HG03280 (cell line): ENCODE measurements around the gene C9orf153.
A peak's percentile ranks its signal among the peaks of the same experiment; 100 is the strongest.

ENCODE experiments used
- ATAC-seq: cut with Tn5 transposase; IDR thresholded peaks from one replicate; pipeline ENCODE4 v1.9.1; 2021; ENCODE audit warnings: mild to moderate bottlenecking, moderate library complexity; ENCODE audit not compliant: unreplicated experiment

C9orf153 gene

DNA sequence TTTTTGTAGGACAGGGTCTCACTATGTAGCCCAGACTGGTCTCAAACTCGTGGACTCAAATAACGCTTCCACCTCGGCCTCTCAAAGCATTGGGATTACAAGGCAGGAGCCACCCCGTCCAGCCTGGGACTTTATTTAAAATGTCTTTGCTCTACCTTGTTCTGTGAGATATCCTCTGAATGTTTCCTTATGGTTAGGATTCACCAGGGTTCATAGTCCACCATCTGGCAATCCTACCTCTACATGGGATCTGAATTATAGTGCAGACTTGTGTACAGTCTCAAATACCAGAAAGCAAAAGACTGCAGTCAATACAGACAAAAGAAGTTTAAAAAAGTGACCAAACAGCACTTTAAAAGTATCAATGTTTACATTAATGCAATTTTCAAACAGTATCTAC is 12.8 kb upstream of the C9orf153 start:
- no peak for ATAC-seq

DNA sequence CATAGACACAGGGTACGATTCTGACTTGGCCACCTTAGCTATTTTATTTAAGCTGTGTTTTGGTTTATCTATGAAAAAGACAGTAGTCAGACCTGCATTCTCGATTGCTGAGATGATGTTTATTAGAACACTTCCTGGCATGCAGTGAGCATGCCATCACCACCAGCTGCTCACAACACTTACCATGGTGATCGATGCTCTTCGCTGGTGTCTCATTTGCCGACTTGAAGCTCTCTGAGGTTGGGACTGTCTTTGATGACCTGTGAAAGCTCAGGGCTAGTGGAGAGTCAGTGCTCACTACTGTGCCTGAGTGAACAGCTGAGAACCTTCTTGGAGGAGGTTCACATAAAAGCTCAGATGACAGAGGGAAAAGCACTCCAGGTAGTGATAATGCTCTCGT is 4.4 kb upstream of the C9orf153 start:
- no peak for ATAC-seq

DNA sequence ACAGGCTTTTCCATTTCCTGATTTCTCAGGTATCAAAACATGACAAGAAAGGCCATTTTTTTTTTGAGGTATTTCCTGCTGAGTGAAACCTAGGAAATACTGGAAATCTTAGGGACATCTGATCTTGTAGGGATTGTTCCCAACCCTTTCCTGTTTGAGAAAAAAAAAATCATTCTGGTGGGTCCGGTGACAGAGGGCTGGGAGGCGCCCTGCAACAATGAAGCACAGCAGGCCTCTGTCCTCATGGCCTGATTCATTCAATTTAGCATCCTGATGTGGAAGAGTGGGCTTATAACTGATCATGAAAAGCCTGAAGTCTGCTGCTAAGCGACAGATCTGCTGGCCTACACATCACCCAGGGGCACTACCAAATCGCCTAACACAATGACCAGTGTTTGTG is 3.0 kb upstream of the C9orf153 start:
- ATAC-seq: no peak

DNA sequence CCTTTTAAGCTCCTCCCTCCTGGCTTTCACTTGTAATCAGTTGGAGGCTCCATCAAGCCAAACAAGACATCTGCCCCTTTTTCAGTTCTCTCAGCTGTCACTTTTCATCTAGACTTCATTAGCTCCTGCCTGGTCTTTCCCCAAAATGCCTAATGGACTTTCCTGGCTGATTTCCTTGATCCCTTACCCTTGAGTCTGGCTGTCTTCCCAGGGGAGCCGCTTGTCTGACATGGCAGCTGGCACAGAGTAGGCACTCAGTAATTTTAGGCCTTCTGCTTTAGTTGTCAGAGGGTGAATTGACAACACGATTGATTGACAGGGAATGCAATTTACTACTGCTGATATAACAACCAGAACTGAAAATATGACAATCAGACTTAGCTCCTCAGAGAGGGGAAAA is 2.1 kb downstream of the C9orf153 start:
- ATAC-seq: no peak

DNA sequence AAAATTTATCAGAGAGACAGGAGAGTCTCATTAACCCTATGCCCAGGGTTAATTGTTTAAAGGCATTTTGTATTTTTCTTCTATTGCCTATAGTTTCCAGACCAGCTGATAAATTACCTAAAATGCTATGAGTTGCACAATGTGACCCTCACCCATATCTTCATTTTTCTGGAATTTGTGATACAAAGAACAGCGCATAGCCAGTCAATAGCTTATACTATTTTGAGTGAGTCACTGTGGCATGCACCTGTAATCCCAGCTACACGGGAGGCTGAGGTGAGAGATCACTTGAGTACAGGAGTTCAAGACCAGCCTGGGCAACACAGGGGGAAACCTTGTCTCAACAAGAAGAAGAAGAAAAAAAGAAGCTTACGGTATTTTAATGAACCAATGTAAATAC is 2.8 kb downstream of the C9orf153 start:
- ATAC-seq: no peak

DNA sequence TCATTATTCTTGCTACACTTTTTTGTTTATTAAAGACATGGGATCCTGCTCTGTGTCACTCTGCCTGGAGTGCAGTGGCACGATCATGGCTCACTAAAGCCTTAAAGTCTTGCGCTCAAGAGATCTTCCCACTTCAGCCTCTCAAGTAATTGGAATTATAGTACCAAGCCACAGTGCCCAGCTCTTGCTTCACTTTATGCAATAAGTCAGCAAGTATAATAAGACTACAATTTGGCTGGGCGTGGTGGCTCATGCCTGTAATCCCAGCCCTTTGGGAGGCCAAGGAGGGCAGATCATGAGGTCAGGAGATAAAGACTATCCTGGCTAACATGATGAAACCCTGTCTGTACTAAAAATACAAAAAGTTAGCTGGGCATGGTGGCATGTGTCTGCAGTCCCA is 5.9 kb downstream of the C9orf153 start:
- ATAC-seq: no peak

DNA sequence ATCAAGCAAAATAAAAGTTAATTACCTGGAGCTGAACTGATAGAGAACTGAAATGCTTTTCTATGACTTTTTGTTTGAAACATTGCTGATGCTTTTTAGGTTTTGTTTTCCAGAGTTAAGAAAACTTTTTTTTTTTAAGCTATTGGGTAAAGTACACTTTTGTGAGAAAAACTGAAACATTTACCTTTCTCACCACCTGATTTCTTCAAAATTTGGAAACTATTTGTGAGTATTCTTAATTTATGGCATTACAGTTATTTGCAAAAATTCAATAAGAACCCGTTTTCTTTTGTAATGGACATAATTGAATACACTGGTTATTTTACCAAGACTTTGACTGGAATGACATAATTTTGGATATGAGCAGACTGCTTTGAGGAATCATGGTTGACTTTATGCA is 6.6 kb downstream of the C9orf153 start:
- no peak for ATAC-seq

DNA sequence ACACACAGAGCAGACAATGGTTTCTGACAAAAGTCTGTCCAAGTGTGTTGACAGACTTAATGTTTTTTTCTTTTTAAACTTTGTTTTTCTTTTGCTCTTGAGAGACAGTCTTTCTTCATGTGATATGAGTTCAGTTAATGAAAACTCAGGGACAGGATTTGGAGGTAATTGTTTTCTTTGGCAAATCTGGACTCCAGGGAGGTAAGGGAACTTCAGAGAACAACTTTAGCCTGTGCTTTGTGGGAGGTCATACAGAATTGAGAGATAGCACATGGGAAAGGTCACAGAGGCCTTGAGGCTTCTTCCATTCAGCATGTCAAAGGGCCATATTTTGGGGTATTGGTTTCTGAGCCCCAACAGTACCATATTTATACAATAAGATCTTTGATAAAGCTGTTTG is 9.3 kb downstream of the C9orf153 start:
- ATAC-seq: no peak

DNA sequence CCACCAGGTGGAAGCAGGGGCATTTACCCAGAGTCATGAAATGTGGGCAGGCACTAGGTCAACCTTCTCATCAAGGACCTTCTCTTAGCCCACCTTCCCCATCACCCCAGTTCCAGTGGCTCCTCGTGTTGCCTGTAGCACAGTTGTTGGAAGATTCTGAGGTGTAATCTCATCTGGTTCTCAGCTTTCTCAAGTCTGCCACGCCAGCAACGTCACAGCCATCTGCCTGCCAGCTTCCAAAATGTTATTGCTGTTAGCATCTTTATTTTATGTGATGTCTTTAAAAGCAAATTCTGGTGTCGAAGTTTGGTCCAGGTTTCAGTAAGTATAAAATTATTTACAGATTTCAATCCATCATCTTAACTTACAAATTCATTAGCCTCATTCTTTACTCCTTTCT is 10.7 kb downstream of the C9orf153 start:
- no peak for ATAC-seq

DNA sequence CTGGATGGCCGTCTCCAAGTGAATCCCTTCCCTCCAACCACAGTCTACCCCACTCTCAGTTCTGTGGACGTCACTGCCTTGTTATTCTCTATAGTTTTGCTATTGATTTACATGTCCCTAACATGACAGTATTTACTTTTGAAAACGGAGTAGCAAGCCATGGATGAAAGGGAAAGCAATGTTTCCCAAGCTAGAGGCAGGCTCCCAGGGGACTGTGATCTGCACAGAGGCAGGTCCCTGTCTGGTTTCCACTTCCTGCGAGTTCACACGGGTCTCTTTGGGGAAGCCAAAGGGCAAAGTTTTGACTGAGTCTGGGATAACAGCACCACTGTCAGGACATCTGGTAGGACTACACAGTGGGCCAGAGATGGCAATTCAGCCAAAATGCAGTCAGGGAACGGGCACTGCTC is 12.7 kb downstream of the C9orf153 start:
- ATAC-seq: peak; percentile 77

DNA sequence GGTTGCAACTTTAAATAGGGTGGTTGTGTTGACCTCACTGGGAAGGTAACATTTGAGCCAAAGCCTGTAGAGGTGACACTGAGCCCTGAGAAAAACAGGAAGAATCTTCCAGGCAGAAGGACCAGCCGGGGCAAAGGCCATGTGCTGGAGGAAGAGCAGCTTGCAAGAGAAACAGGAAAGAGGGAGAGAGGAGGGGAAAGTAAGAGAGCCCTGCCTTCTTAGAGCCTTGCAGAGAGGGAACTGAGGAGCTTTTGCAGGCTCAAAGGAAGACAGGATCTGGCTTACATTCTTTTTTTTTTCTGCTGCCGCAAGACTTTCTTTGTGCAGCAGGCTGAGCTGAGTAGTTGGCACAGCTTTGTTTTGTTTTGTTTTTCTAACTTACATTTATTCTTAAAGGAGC is 17.4 kb downstream of the C9orf153 start:
- ATAC-seq: no peak

DNA sequence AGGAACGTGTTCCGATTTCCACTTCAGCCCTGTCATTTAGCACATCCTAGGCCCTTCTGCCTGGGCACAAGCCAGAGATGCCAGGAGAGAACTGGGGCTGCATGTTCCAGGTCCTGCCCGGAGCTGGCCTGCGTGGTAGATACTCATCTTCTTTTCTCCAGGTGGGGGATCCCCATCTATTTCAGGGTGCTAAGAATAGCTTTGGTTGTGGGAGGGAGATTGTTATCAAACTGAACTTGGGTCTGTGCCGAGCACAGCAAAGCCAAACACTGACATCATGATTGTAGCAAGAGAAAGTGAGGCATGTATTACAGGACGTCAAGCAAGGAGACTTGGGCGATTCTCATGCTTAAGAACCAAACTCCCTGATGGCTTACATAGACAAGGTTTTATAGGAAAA is 18.2 kb downstream of the C9orf153 start:
- no peak for ATAC-seq

DNA sequence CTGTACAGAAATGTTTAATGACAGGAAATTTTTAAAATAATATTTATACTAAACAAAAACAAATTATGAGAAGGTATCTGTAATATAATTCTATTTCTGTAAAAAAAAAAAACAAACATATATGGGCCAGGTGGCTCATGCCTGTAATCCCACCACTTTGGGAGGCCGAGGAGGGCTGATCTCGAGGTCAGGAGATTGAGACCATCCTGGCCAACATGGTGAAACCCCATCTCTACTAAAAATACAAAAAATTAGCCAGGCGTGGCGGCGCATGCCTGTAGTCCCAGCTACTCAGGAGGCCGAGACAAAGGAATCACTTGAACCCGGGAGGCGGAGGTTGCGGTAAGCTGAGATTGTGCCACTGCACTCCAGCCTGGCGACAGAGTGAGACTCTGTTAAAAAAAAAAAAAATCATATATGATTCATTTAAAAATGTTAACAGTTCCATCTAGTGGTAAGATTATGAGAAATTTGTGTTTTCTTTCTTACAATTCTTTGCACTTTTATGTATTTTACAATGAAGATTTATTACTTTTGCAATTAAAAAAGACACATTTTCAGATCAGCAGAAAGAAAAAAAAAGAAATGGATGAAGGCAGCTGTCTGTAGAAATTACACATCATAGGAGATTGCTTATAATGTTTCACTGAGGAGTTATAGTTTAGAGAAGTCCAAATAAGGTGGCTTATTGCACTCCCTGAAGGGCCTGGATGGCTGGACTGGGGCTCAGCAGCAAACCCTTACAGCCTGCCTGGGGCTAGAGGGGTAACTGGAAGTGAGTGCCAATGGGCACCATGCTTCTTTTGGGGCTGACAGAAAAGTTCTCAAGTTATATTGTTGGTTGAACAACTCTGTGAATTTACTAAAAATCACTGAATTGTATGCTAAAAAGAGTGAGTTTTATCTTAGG is 20.3 kb downstream of the C9orf153 start:
- ATAC-seq: no peak

DNA sequence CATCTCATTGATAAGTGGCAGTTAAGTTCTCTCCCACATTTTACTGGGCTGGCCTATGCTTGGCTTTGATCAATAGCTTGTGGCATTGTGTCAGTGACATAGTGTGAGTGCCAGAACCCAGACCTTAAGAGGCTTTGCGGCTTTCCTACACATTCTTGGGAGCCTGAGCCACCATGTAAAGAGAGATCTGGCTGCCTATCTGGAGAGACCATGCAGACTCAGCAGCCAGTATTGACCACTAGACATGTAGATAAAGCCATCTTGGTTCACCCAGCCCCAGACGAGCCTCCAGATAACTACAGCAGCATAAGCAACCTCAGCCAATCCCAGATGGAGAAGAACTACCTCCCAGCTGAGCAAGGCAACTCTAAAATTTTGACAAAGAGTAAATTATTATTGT is 28.6 kb downstream of the C9orf153 start:
- ATAC-seq: no peak

DNA sequence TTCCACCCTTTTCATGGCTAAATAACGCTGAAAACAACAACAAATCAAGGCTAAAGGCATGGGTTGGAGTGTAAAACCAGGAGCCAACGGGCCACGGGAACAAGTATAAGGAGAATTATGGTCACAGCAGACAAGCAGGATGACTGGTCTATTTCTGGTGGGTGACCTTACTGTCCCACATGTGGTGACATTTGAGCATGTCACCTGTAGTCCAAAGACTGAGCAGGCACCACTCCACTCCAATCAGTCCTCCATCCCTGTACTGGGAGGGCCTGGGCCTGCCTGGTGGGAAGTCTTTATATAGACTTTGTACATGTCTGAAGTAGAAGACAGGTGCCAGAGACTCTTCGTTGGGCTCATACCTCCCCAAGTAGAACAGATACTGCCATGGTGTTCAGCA is 36.8 kb downstream of the C9orf153 start:
- no peak for ATAC-seq

DNA sequence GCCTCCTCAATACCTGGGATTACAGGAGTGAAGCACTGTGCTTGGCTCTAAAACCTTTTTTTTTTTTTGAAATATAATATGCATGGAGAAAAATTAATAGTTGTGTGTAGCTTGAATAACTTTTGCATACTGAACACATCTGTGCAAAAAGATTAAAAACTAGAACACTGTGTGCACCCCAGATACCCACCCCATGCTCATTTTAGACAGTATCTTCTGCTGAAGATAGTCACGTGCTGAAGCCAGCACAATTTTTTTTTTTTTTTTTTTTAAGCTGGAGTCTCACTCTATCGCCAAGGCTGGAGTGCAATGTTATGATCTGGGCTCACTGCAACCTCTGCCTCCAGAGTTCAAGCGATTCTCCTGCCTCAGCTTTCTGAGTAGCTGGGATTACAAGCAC is 39.9 kb downstream of the C9orf153 start:
- no peak for ATAC-seq

DNA sequence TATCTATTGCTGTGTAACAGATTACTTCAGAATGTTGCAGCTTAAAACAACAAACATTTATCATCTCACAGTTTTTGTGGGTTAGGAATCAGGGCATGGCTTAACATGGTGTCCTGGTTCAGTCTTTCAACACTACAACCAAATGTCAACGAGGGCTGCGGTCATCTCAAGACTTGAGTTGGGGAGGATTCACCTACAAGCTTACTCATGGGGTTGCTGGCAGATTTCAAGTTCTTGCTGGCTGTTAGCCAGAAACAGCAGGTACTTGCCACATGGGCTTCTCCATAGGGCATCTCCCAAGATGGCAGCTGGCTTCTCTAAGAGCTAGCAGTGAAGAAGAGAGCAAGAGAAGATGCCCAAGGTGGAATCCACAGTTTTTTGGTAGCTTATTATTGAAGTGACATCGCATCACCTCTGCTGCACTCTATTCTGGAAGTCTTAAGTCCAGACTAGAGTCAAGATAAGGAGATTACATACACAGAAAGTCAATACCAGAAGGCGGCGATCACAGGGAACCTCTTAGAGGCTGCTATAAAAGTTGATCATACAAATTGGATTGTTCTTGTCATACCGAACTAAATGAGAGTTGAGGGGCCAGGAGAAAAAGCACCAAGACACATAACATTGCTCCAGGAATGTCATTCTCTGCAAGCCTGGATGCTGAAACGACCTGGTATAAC is 42.2 kb downstream of the C9orf153 start:
- no peak for ATAC-seq

DNA sequence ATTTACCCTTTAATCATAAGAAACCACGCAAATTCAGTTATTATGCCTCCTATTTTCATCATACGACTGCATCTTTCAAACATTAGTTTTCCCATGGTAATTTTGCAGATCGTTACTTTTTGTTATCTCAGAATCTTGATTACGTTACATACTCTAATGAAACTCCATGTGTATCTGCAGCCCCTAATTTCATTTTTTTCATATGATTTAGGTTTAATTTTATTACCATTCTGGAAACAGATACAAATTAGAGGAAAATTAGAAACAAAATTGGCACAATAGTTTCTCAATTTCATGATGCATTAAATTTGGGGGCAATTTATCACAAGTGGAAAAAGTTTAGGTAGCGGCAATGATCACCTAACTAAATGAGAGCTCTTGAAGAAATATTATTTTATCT is 52.3 kb downstream of the C9orf153 start:
- no peak for ATAC-seq

DNA sequence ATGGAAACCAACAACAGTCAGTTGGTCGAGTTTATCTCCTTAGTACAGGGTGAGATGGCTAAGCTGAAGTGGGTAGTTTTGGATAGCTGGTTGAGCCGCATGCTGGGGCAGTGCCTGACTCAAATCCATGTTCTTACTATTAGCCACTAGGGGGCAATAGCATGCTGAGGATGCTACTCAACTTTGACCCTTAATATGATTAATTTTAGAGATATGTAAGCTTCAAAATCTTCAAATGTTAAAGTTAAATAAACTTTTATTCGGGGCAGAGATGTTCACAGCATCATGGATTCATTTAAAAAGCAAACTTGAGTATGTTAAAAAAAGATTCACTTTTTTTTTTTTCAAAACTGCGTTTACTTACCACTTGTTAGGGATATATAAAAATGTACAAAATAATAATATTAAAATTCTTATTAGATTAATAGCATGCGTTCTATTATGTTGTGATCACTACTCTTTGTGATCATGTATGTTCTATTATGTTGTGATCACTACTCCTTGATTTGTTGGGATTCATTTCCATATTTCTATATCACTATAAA is 57.0 kb downstream of the C9orf153 start:
- ATAC-seq: no peak

DNA sequence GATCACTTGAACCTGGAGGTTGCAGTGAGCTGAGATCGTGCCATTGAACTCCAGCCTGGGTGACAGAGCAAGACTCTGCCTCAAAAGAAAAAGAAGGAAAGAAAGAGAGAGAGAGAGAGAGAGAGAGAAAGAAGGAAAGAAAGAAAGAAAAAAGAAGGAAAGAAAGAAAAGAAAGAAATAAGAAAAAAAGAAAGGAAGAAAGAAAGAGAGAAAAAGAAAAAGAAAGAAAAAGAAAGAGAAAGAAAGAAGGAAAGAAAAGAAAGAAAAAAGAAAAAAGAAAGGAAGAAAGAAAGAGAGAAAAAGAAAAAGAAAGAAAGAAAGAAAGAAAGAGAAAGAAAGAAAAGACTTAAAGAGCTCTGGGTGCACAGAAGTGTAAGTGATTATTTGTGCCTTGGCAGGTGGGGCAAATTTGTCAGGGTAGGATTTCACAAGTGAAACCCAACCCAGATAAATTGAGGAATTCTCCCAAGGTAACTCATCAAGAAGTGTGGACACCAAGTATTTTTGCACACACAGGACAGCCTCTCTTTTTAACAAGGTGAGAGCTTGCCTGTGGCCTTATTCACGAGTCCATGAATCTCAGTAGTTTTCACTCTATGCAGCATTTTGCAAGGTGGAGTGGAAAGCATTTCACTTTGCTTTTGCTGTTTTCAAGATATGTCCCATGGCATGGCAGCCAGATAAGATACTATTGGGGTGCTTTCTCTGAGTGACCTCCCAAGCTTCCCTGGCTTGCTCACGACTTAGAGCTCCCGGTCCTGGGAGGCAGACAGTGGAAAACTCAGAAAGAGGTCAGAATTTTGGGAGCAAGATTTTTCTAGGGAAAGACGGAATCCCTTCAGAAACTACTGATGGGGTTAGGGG is 57.8 kb downstream of the C9orf153 start:
- no peak for ATAC-seq

DNA sequence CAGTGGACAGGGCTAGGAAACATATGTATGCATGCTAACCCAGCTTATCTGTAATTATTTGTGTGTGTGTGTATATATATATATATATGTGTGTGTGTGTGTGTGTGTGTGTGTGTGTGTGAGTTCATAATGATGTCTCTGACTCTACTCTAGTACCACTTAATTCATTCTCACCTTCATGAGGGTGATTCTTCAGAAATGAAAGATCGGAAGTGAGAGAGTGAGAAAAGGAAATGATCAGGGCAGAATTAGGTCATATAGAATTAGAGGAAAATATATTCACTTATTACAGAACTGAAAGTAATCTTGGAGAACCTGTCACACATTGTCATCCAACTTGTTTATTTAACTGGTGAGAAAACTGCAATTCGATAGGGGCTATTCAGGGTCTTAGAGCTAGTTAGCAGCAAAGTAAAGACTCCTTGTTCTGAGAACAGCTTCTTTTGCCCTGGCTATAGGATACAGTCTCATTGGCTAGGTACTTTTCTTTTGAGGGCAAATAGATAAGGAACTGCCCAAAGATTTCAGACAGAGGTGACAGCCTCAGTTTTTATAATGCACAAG is 58.8 kb downstream of the C9orf153 start:
- ATAC-seq: no peak
